Measurements from ENCODE around the gene ZNF579. TPM values are rescaled to one million over a fixed set of nuclear protein-coding genes. Genes with fewer than 3 reads are reported as not detected.
A peak's percentile ranks its signal among the peaks of the same experiment; 100 is the strongest.

Gene ZNF579
- total and polyA plus RNA-seq, 8 donors, result 10.7 to 14.7 (median 12.9) TPM

GRCh38 chr19:55611983-55612645 is 31.5 kb upstream of the ZNF579 start:
- peaks cover 0 to 41% of the 10 kb centered on the region in 2 donors for H3K4me1 ChIP-seq
- no peaks in the 10 kb centered on the region for H3K27me3 ChIP-seq
- no peak for ATAC-seq
- peaks cover 0 to 61% of the 10 kb centered on the region in 2 donors for H3K36me3 ChIP-seq
- no peaks in the 10 kb centered on the region for H3K9me3 ChIP-seq
- no peak for DNase-seq
- intact Hi-C loops (cut with DNase I), result no loop called here
- H3K4me3 ChIP-seq, result no peak overlapping the region
- H3K27ac ChIP-seq, result no peak overlapping the region
- TF ChIP-seq CTCF (IDR thresholded peaks at IDR 0.05), result no peak

- intact Hi-C loops (cut with DNase I), result no loop called here
- no peak for TF ChIP-seq CTCF (IDR thresholded peaks at IDR 0.05)
- ATAC-seq, result no peak
Measured at GRCh38 chr19:55611300-55611982, 30.8 kb upstream of the ZNF579 start.

GRCh38 chr19:55609326-55609725 is 28.7 kb upstream of the ZNF579 start:
- H3K27me3 ChIP-seq, result no peaks in the 10 kb centered on the region
- no peak overlapping the region for H3K27ac ChIP-seq
- TF ChIP-seq CTCF (IDR thresholded peaks at IDR 0.05), result no peak
- DNase-seq (no peak), ATAC-seq (no peak)
- H3K4me1 ChIP-seq, result peaks cover 7 to 58% of the 10 kb centered on the region in 2 donors
- no peak overlapping the region for H3K4me3 ChIP-seq
- peaks cover 0 to 33% of the 10 kb centered on the region in 2 donors for H3K36me3 ChIP-seq
- intact Hi-C loops (cut with DNase I), result loop anchor here in 1 of 2 donors (10.0 kb wide), 1 partner anchor 95 kb away; no protein-coding TSS in a partner anchor
- no peaks in the 10 kb centered on the region for H3K9me3 ChIP-seq

More at GRCh38 chr19:55611300-55611982, 30.8 kb upstream of the ZNF579 start:
- Histone ChIP-seq H3K36me3 (peaks cover 0 to 54% of the 10 kb centered on the region in 2 donors), H3K4me1 (peaks cover 5 to 48% of the 10 kb centered on the region in 2 donors), H3K27ac (no peak overlapping the region), H3K9me3 (no peaks in the 10 kb centered on the region), H3K4me3 (no peak overlapping the region), H3K27me3 (no peaks in the 10 kb centered on the region)
- DNase-seq, result no peak

GRCh38 chr19:55606817-55607216 is 26.2 kb upstream of the ZNF579 start:
- H3K9me3 ChIP-seq, result no peaks in the 10 kb centered on the region
- intact Hi-C loops (cut with DNase I), result loop anchor here in 1 of 2 donors (10.0 kb wide), 1 partner anchor 92 kb away; no protein-coding TSS in a partner anchor
- no peaks in the 10 kb centered on the region for H3K27me3 ChIP-seq
- peak overlapping the region in 1 of 2 donors; percentile 95 for H3K27ac ChIP-seq
- peaks cover 7 to 73% of the 10 kb centered on the region in 2 donors for H3K4me1 ChIP-seq
- DNase-seq (no peak), ATAC-seq (no peak)
- H3K36me3 ChIP-seq, result peaks cover 0 to 35% of the 10 kb centered on the region in 2 donors
- H3K4me3 ChIP-seq, result peak overlapping the region; percentile 65 to 74
- TF ChIP-seq CTCF (IDR thresholded peaks at IDR 0.05), result no peak

- Histone ChIP-seq H3K9me3 (no peaks in the 10 kb centered on the region), H3K27ac (peak overlapping the region; percentile 91 to 95), H3K36me3 (peaks cover 0 to 35% of the 10 kb centered on the region in 2 donors), H3K27me3 (no peaks in the 10 kb centered on the region), H3K4me1 (peaks cover 7 to 74% of the 10 kb centered on the region in 2 donors), H3K4me3 (peak overlapping the region; percentile 65 to 74)
- no peak for ATAC-seq
- DNase-seq, result no peak
- intact Hi-C loops (cut with DNase I), result loop anchor here in 1 of 2 donors (10.0 kb wide), 1 partner anchor 92 kb away; no protein-coding TSS in a partner anchor
- TF ChIP-seq CTCF (IDR thresholded peaks at IDR 0.05), result no peak
Measured at GRCh38 chr19:55606471-55606787, 25.8 kb upstream of the ZNF579 start.
